Pancreas (tissue), 10 donors: ENCODE results near the gene NXN. TPM values are rescaled to one million over a fixed set of nuclear protein-coding genes. Genes with fewer than 3 reads are reported as not detected.
A peak's percentile ranks its signal among the peaks of the same experiment; 100 is the strongest.

Source experiments
- ATAC-seq, 4 donors: fragments of 200-7000 bp; cut with Tn5 transposase; one replicate each; pipeline versions ENCODE4 v1.8.0 to v1.9.1; 2020; ENCODE audit warnings: mild to moderate bottlenecking in 4 of 4, moderate library complexity in 4 of 4
- DNase-seq, 6 donors: peaks; one replicate each; pipeline ENCODE4 v3.0.0-alpha.2; 2020
- FAIRE-seq: peaks from 2 replicates; lab custom pipeline; 2012; peaks lifted over from hg19 to GRCh38; lab: Jason Lieb, UNC
- H3K27ac ChIP-seq, 4 donors: fragments of 200-600 bp; sonication (generic); 1 replicate in 3 of 4; 2 replicates in 1 of 4; pipeline versions ENCODE4 v1.5.0 to v1.8.0; 2020
- H3K27me3 ChIP-seq, 4 donors: fragments of 200-600 bp; one replicate each; pipeline ENCODE4 v1.8.0; 2021
- H3K36me3 ChIP-seq, 3 donors: fragments of 200-600 bp; sonication (generic) in 1 of 3; one replicate each; pipeline versions ENCODE4 v1.5.0 to v1.8.0; 2020 to 2021
- H3K4me1 ChIP-seq, 3 donors: fragments of 200-600 bp; one replicate each; pipeline ENCODE4 v1.8.0; 2021
- H3K4me3 ChIP-seq, 4 donors: fragments of 200-600 bp; sonication (generic) in 2 of 4; one replicate each; pipeline versions ENCODE4 v1.5.0 to v1.8.0; 2020 to 2021
- H3K9me3 ChIP-seq, 4 donors: fragments of 200-600 bp; one replicate each; pipeline ENCODE4 v1.8.0; 2021
- CTCF ChIP-seq, 4 donors: fragments of 200-600 bp; sonication (generic) in 3 of 4; IDR thresholded peaks; one replicate each; pipeline versions ENCODE4 v1.5.0 to v1.8.0; 2021; ENCODE audit warnings: antibody characterized with exemption in 4 of 4
- WGBS, 2 donors: extraction: QIAGEN DNeasy Blood & Tissue Kit; methylation state at CpG; one replicate each; pipeline ENCODE4 v1.1.7; 2013; 5-methylcytosine and 5-hydroxymethylcytosine counted together
- intact Hi-C, 3 donors: fragments of 100-400 bp; cut with DNase I; formaldehyde crosslinking; loops; one replicate each; pipeline versions ENCODE4 v1.11.1 to v1.14.2; 2022
- polyA plus RNA-seq, 2 donors: library from polyadenylated mRNA; stranded (reverse); fragments of 200-250 nt; gene quantifications; one replicate each; pipeline ENCODE4 v1.2.3, GENCODE V29; 2013
- total RNA-seq, 6 donors: library from RNA; stranded (reverse); fragmentation: NEBNext Ultra II Directional in 4 of 6; extraction: Animal tissue kit (Norgen Biotek cat#: 25700) in 4 of 6; gene quantifications; one replicate each; pipeline versions ENCODE4 v1.2.1 to v1.2.4, GENCODE V29; 2021 to 2023
- donor health status: healthy with polysubstance abuse.
- donor health status: DM: no; HTN: no; CAD: no; lungs with moderate emphysema.
- donor health status: DM: no; HTN: no; CAD: no.
- donor health status: control.
- donor health status: control.
- donor health status: Bipolar disorder and iron deficiency.
- donor health status: DM: yes; HTN: yes; CAD: no.
- donor health status: DM: no; HTN: no; CAD: no.
- donor health status: DM: no; HTN: no; CAD: no.
- donor health status: DM: yes; HTN: yes; CAD: no.

Gene NXN
- total and polyA plus RNA-seq, 8 donors: 17.4 to 35.0 (median 29.4) TPM

- no peaks in the 10 kb centered on the region for H3K27me3 ChIP-seq
- no peak for ATAC-seq
- H3K36me3 ChIP-seq: no peaks in the 10 kb centered on the region
- 87 to 95% methylated on average over 27 of the region's 27 CpGs for WGBS, 2 donors
- H3K4me3 ChIP-seq: no peak overlapping the region
- intact Hi-C loops: loop anchor here in 1 of 3 donors (10.0 kb wide), 1 partner anchor 61 kb away; no protein-coding TSS in a partner anchor
- FAIRE-seq: no peak
- H3K4me1 ChIP-seq: no peaks in the 10 kb centered on the region
- no peak overlapping the region for H3K27ac ChIP-seq
- DNase-seq: no peak
- H3K9me3 ChIP-seq: no peaks in the 10 kb centered on the region
- TF ChIP-seq CTCF (IDR thresholded peaks at IDR 0.05): no peak
These were observed 44.5 kb upstream of the NXN start for GRCh38 chr17:1024076-1024475.

- Histone ChIP-seq H3K27me3 (no peaks in the 10 kb centered on the region), H3K4me1 (no peaks in the 10 kb centered on the region), H3K4me3 (no peak overlapping the region), H3K36me3 (no peaks in the 10 kb centered on the region), H3K9me3 (no peaks in the 10 kb centered on the region), H3K27ac (no peak overlapping the region)
- intact Hi-C loops: loop anchor here in 1 of 3 donors (10.0 kb wide), 1 partner anchor 62 kb away; no protein-coding TSS in a partner anchor
- FAIRE-seq (no peak), DNase-seq (no peak), ATAC-seq (no peak)
- 81 to 87% methylated on average over 26 to 32 of the region's 32 CpGs for WGBS, 2 donors
- no peak for TF ChIP-seq CTCF (IDR thresholded peaks at IDR 0.05)
These were observed 42.9 kb upstream of the NXN start for GRCh38 chr17:1022278-1023024.

- no peaks in the 10 kb centered on the region for H3K36me3 ChIP-seq
- FAIRE-seq (no peak), DNase-seq (no peak), ATAC-seq (no peak)
- intact Hi-C loops: loop anchor here in 1 of 3 donors (10.0 kb wide), 1 partner anchor 64 kb away; no protein-coding TSS in a partner anchor
- no peaks in the 10 kb centered on the region for H3K4me1 ChIP-seq
- TF ChIP-seq CTCF (IDR thresholded peaks at IDR 0.05): no peak
- WGBS, 2 donors: 84 to 86% methylated on average over 17 of the region's 17 CpGs
- no peak overlapping the region for H3K27ac ChIP-seq
- H3K4me3 ChIP-seq: no peak overlapping the region
- no peaks in the 10 kb centered on the region for H3K27me3 ChIP-seq
- H3K9me3 ChIP-seq: no peaks in the 10 kb centered on the region
These were observed 41.6 kb upstream of the NXN start for GRCh38 chr17:1021147-1021546.

GRCh38 chr17:1019451-1019850, 39.9 kb upstream of the NXN start:
- 33 to 37% methylated on average over 10 of the region's 10 CpGs for WGBS, 2 donors
- Histone ChIP-seq H3K36me3 (no peaks in the 10 kb centered on the region), H3K4me3 (no peak overlapping the region), H3K9me3 (no peaks in the 10 kb centered on the region), H3K27ac (peak overlapping the region in 1 of 4 donors; percentile 4), H3K4me1 (no peaks in the 10 kb centered on the region), H3K27me3 (no peaks in the 10 kb centered on the region)
- DNase-seq: no peak
- no peak for TF ChIP-seq CTCF (IDR thresholded peaks at IDR 0.05)
- no peak for FAIRE-seq
- intact Hi-C loops: no loop called here
- peak in 3 of 4 donors; percentile 28 to 71 (median 61) for ATAC-seq

- DNase-seq: no peak
- Histone ChIP-seq H3K27me3 (no peaks in the 10 kb centered on the region), H3K4me1 (no peaks in the 10 kb centered on the region), H3K27ac (no peak overlapping the region), H3K4me3 (no peak overlapping the region), H3K36me3 (no peaks in the 10 kb centered on the region), H3K9me3 (no peaks in the 10 kb centered on the region)
- TF ChIP-seq CTCF (IDR thresholded peaks at IDR 0.05): no peak
- intact Hi-C loops: no loop called here
- ATAC-seq: no peak
- FAIRE-seq: no peak
- 81% methylated on average over 11 of the region's 11 CpGs for WGBS, 2 donors
These were observed 39.0 kb upstream of the NXN start for GRCh38 chr17:1018547-1018946.
